AG04450 (cell line): ENCODE measurements around the gene YDJC. TPM values are rescaled to one million over a fixed set of nuclear protein-coding genes. Genes with fewer than 3 reads are reported as not detected.
"Not testable (repeated sequence)": the region's sequence is repeated elsewhere in the genome, so short reads cannot be mapped to it uniquely, and the experiment has no call there.

Source experiments
- CTCF ChIA-PET: fragments of 300-600, 350-600 bp; formaldehyde crosslinking; extraction: SDS; loops from one replicate; lab custom pipeline; 2022; ENCODE audit warnings: antibody characterized with exemption, inconsistent platforms; lab: Charles Lee
- POLR2A ChIA-PET: fragments of 350-600 bp; formaldehyde crosslinking; extraction: SDS; loops from one replicate; lab custom pipeline; 2021; ENCODE audit warnings: antibody characterized with exemption, inconsistent platforms; lab: Yijun Ruan, JAX
- DNase-seq: peaks from one replicate; pipeline ENCODE4 v3.0.0-alpha.2; 2011; ENCODE audit warnings: low read depth, low spot score
- H3K27ac ChIP-seq: one replicate; pipeline ENCODE4 v1.5.1; 2012; ENCODE audit warnings: low read depth, low read length, control low read depth
- H3K27me3 ChIP-seq: one replicate; pipeline ENCODE4 v1.6.0; 2012; ENCODE audit warnings: low read length; ENCODE audit not compliant: control insufficient read depth, insufficient read depth
- H3K4me3 ChIP-seq: 2 replicates; pipeline ENCODE4 v1.5.1; 2011; ENCODE audit warnings: mild to moderate bottlenecking, low read depth, low read length, control low read depth
- H3K9me3 ChIP-seq: 2 replicates; pipeline ENCODE4 v1.5.1; 2012; ENCODE audit warnings: low read length; ENCODE audit not compliant: control insufficient read depth, insufficient read depth
- polyA plus RNA-seq: library from polyadenylated mRNA; depleted of rRNA; stranded (reverse); fragments of >200 nt; gene quantifications from 2 replicates; pipeline ENCODE4 v1.2.3, GENCODE V29; 2011
- TF ChIP-seq, protein P1 (sequence below): IDR thresholded peaks from 2 replicates; pipeline ENCODE4 v1.5.1; 2011; ENCODE audit warnings: low read depth, low read length, control low read depth, inconsistent platforms

The YDJC gene
- polyA plus RNA-seq, 1 experiment = 9.0 TPM

DNA sequence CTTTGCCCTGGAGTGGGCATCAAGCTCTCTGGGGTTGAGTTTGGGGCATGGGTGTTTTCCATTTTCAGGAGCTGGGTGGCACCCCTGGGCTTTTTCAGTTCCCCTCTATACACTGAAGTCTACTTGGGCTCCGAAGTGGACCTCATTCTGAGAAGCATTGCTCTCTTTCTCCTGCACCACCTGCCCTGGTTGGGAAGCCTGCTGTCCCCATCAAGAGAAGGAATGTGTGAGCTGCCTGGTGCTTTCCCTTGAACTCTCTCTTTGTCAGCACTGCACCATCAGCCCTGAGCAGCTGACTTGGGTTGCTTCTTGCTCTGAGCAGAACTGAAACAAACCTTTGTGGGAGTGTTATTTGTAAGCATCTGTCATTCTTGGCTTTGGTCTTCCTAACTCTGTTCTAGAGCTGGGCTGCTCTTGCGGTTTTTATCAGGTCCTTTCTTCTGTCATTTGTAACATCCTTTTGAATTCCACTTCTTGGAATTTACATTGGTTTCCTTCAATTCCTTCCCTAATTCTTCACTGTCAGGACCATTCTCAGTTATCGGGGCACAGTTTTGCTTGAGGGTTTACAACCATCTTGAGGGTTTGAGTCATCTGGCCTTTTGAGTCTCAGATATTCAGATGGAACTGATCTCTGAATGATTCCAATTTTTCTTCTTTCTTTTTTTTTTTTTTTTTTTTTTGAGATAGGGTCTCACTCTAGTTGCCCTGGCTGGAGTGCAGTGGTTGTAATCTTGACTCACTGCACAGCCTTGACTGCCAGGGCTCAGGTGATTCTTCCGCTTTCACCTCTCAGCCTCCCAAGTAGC is 41.8 kb downstream of the YDJC start:
- CTCF ChIA-PET = interaction anchor here (1.0 kb wide), 1 partner anchor 41 kb away, joined by 3 read pairs; no protein-coding TSS in a partner anchor
- H3K27ac ChIP-seq = peak overlapping the region; percentile 22
- H3K9me3 ChIP-seq = no peaks in the 10 kb centered on the region
- H3K4me3 ChIP-seq = no peak overlapping the region
- TF ChIP-seq, protein P1, sequence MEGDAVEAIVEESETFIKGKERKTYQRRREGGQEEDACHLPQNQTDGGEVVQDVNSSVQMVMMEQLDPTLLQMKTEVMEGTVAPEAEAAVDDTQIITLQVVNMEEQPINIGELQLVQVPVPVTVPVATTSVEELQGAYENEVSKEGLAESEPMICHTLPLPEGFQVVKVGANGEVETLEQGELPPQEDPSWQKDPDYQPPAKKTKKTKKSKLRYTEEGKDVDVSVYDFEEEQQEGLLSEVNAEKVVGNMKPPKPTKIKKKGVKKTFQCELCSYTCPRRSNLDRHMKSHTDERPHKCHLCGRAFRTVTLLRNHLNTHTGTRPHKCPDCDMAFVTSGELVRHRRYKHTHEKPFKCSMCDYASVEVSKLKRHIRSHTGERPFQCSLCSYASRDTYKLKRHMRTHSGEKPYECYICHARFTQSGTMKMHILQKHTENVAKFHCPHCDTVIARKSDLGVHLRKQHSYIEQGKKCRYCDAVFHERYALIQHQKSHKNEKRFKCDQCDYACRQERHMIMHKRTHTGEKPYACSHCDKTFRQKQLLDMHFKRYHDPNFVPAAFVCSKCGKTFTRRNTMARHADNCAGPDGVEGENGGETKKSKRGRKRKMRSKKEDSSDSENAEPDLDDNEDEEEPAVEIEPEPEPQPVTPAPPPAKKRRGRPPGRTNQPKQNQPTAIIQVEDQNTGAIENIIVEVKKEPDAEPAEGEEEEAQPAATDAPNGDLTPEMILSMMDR = no peak
- H3K27me3 ChIP-seq = no peaks in the 10 kb centered on the region
- DNase-seq = peak; percentile 45
- POLR2A ChIA-PET = no interaction called here

DNA sequence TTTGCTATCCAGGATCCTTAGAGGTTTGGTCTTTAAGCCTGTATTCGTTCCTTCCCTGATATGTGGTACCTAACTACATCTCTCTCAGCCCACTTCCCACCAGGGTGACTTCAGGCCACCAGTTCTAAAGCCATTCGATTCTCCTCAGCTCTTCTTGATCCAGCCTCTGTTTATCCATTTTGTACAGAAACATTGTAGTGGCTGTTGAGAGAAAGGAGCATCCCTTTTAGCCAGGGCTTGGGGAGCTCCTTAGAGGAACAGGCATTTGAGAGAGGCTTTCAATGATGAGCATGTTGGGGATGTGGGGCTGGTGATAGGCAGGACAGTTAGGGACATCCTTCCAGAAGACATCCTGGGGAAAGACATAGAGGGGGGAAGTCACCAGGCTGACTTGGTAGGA is 44.4 kb downstream of the YDJC start:
- no peak overlapping the region for H3K27ac ChIP-seq
- no peaks in the 10 kb centered on the region for H3K27me3 ChIP-seq
- CTCF ChIA-PET = no interaction called here
- no peaks in the 10 kb centered on the region for H3K9me3 ChIP-seq
- no peak overlapping the region for H3K4me3 ChIP-seq
- TF ChIP-seq, protein P1 = no peak
- POLR2A ChIA-PET = no interaction called here
- no peak for DNase-seq

- DNase-seq = no peak
- no peaks in the 10 kb centered on the region for H3K27me3 ChIP-seq
- H3K9me3 ChIP-seq = no peaks in the 10 kb centered on the region
- no peak overlapping the region for H3K4me3 ChIP-seq
- no peak overlapping the region for H3K27ac ChIP-seq
- TF ChIP-seq, protein P1 = no peak
- CTCF ChIA-PET = no interaction called here
- POLR2A ChIA-PET = no interaction called here
These were observed 46.8 kb downstream of the YDJC start for GRCh38 chr22:21582801-21583740.

DNA sequence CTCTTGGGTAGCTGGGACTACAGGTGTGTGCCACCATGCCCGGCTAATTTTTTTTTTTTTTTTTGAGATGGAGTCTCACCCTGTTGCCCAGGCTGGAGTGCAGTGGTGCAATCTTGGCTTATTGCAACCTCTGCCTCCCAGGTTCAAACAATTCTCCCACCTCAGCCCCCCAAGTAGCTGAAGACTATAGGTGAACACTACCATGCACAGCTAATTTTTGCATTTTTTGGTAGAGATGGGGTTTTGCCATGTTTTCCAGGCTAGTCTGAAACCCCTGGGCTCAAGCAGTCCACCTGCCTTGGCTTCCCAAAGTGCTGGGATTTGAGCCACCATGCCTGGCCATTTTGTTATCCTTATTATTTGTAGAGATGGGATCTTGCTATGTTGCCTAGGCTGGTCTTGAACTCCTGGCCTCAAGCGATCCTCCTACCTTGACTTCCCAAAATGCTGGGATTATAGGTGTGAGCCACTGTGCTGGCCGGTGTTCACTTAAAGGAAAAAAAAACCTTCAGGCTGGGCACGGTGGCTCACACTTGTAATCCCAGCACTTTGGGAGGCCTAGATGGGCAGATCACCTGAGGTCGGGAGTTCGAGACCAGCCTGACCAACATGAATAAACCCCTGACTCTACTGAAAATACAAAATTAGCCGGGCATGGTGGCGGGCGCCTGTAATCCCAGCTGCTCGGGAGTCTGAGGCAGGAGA is 48.7 kb downstream of the YDJC start:
- POLR2A ChIA-PET, DNase-seq, H3K4me3 ChIP-seq, H3K27me3 ChIP-seq, H3K27ac ChIP-seq, H3K9me3 ChIP-seq: not testable (repeated sequence)
- CTCF ChIA-PET = interaction anchor here (2.0 kb wide), 1 partner anchor 60 kb away, joined by 4 read pairs; the partner anchor contains the start of gene SDF2L1

DNA sequence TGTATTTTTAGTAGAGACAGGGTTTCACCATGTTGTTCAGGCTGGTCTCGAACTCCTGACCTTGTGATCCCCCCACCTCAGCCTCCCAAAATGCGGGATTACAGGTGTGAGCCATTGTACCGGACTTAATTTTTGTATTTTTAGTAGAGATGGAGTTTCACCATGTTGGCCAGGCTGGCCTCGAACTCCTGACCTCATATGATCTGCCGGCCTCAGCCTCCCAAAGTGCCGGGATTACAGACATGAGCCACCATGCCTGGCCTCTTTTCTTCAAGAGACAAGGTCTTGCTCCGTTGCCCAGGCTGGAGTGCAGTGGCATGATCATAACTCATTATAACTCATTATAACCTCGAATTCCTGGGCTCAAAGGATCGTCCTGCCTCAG is 49.2 kb downstream of the YDJC start:
- H3K4me3 ChIP-seq, H3K27ac ChIP-seq, H3K27me3 ChIP-seq, H3K9me3 ChIP-seq, POLR2A ChIA-PET, DNase-seq: not testable (repeated sequence)
- CTCF ChIA-PET = interaction anchor here (2.0 kb wide), 1 partner anchor 61 kb away, joined by 4 read pairs; the partner anchor contains the start of gene SDF2L1
